DND-41 (cell line): ENCODE data around the gene GPR148.

ENCODE experiments used
- ATAC-seq: fragments of 200-7000 bp; cut with Tn5 transposase; 3 replicates; pipeline ENCODE4 v1.9.1; 2021; ENCODE audit warnings: low read depth; ENCODE audit not compliant: insufficient read depth
- DNase-seq: peaks from one replicate; pipeline ENCODE4 v3.0.0-alpha.2; 2020
- H2AFZ ChIP-seq: 2 replicates; pipeline ENCODE4 v1.6.0; 2012; ENCODE audit warnings: low read depth, low read length
- H3K27ac ChIP-seq: 2 replicates; pipeline ENCODE4 v1.5.1; 2012; ENCODE audit warnings: low read length, inconsistent platforms
- H3K27me3 ChIP-seq: fragments of 200-600 bp; sonication (generic); 2 replicates; pipeline ENCODE4 v1.6.0; 2012; ENCODE audit warnings: low read length, mild to moderate bottlenecking, inconsistent platforms; ENCODE audit not compliant: insufficient read depth, poor library complexity
- H3K36me3 ChIP-seq: 2 replicates; pipeline ENCODE4 v1.5.1; 2012; ENCODE audit warnings: low read length, inconsistent platforms; ENCODE audit not compliant: insufficient read depth
- H3K4me1 ChIP-seq: 2 replicates; pipeline ENCODE4 v1.5.1; 2012; ENCODE audit warnings: mild to moderate bottlenecking, low read length; ENCODE audit not compliant: insufficient read depth
- H3K4me2 ChIP-seq: 2 replicates; pipeline ENCODE4 v1.6.0; 2012; ENCODE audit warnings: mild to moderate bottlenecking, moderate library complexity, low read length, inconsistent platforms; ENCODE audit not compliant: insufficient read depth
- H3K4me3 ChIP-seq, 2 experiments: fragments of 200-600 bp in 1 of 2; shearing (Covaris generic) in 1 of 2; 2 replicates each; pipeline ENCODE4 v1.5.1; 2012 to 2016; ENCODE audit warnings: inconsistent platforms in 2 of 2, low read length in 2 of 2, mild to moderate bottlenecking in 2 of 2, low read depth in 1 of 2, moderate library complexity in 1 of 2
- H3K79me2 ChIP-seq: 2 replicates; pipeline ENCODE4 v1.6.0; 2012; ENCODE audit warnings: low read length, inconsistent platforms; ENCODE audit not compliant: insufficient read depth
- H3K9ac ChIP-seq: 2 replicates; pipeline ENCODE4 v1.6.0; 2012; ENCODE audit warnings: low read depth, mild to moderate bottlenecking, inconsistent platforms, low read length, moderate library complexity
- H3K9me3 ChIP-seq: 2 replicates; pipeline ENCODE4 v1.5.1; 2012; ENCODE audit warnings: low read length, moderate library complexity, mild to moderate bottlenecking, inconsistent platforms; ENCODE audit not compliant: insufficient read depth, severe bottlenecking
- H4K20me1 ChIP-seq: 2 replicates; pipeline ENCODE4 v1.6.0; 2012; ENCODE audit warnings: low read length; ENCODE audit not compliant: insufficient read depth
- CTCF ChIP-seq: IDR thresholded peaks from 2 replicates; pipeline ENCODE4 v1.5.1; 2012; ENCODE audit warnings: borderline replicate concordance, low read length, moderate library complexity, mild to moderate bottlenecking; ENCODE audit not compliant: poor library complexity, severe bottlenecking; ENCODE audit errors: extremely low read depth
- EZH2 ChIP-seq: IDR thresholded peaks from 3 replicates; pipeline ENCODE4 v1.6.1; 2012; ENCODE audit warnings: borderline replicate concordance, low read depth, mild to moderate bottlenecking, moderate library complexity, low read length, inconsistent platforms; ENCODE audit not compliant: severe bottlenecking

The GPR148 gene

GRCh38 chr2:130720036-130720435, 8.8 kb upstream of the GPR148 start:
- DNase-seq (no peak), ATAC-seq (no peak)
- H3K79me2 ChIP-seq = no peaks in the 10 kb centered on the region
- no peaks in the 10 kb centered on the region for H3K9me3 ChIP-seq
- H3K4me3 ChIP-seq = no peak overlapping the region
- no peak overlapping the region for H3K4me2 ChIP-seq
- H3K27ac ChIP-seq = no peak overlapping the region
- H3K4me1 ChIP-seq = no peaks in the 10 kb centered on the region
- no peaks in the 10 kb centered on the region for H4K20me1 ChIP-seq
- H2AFZ ChIP-seq = no peak overlapping the region
- TF ChIP-seq EZH2 (no peak), CTCF (no peak)
- no peaks in the 10 kb centered on the region for H3K27me3 ChIP-seq
- no peak overlapping the region for H3K9ac ChIP-seq
- no peaks in the 10 kb centered on the region for H3K36me3 ChIP-seq

- TF ChIP-seq EZH2 (no peak), CTCF (no peak)
- Histone ChIP-seq H3K27me3 (no peaks in the 10 kb centered on the region), H3K9ac (no peak overlapping the region), H3K4me2 (no peak overlapping the region), H3K4me3 (no peak overlapping the region), H3K36me3 (no peaks in the 10 kb centered on the region), H3K4me1 (no peaks in the 10 kb centered on the region), H3K79me2 (no peaks in the 10 kb centered on the region), H3K27ac (no peak overlapping the region), H3K9me3 (no peaks in the 10 kb centered on the region), H4K20me1 (no peaks in the 10 kb centered on the region), H2AFZ (no peak overlapping the region)
- no peak for ATAC-seq
- DNase-seq = no peak
Measured at GRCh38 chr2:130720528-130720927, 8.3 kb upstream of the GPR148 start.

DNA sequence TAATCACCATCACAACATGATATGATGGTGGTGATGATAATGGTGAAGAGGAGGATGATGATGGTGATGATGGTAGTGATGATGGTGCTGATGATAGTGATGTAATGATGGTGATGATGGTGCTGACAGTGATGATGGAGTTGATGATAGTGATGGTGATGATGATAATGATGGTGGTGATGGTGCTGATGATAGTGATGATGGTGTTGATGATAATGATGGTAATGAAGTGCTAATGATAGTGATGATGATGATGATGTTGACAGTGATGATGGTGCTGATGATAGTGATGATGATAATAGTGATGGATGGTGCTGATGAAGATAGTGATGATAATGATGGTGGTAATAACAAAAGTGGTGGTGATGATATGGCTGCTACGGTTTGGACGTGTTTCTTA, 4.4 kb upstream of the GPR148 start:
- Histone ChIP-seq H3K27ac (no peak overlapping the region), H3K9me3 (no peaks in the 10 kb centered on the region), H3K4me1 (no peaks in the 10 kb centered on the region), H2AFZ (no peak overlapping the region), H3K4me2 (no peak overlapping the region), H3K36me3 (no peaks in the 10 kb centered on the region), H3K27me3 (no peaks in the 10 kb centered on the region), H3K4me3 (no peak overlapping the region), H3K9ac (no peak overlapping the region), H4K20me1 (no peaks in the 10 kb centered on the region), H3K79me2 (no peaks in the 10 kb centered on the region)
- DNase-seq (no peak), ATAC-seq (no peak)
- TF ChIP-seq EZH2 = no peak
- no peak for TF ChIP-seq CTCF

DNA sequence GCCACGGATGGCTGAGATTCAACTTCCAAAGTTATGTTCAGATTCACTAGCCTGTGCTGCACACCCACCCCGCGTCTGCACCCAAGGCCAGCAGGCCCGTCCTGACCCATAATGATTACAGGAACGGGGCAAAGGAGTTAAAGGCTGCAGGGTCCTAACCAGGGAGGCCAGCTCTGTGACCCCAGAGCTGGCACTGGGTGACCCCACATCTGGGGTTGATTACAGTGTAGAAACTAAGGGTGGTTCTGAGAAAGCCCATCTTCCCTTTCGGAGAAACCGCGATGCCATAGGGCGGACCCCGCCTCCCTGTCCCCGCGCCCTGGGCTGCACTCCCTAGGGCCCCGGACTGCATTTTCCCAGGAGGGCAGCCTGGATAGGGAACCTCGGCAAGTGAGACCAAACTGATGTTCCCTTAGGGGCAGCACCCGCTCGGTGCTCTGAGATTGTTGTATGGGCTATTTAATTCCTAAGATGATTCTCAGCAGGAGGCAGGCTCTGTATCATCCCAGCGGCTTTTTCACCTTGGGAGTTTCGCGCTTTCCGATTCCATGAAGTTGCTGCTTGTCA, 2.2 kb upstream of the GPR148 start:
- H3K4me1 ChIP-seq = no peaks in the 10 kb centered on the region
- TF ChIP-seq CTCF (no peak), EZH2 (no peak)
- H3K79me2 ChIP-seq = no peaks in the 10 kb centered on the region
- H3K27me3 ChIP-seq = no peaks in the 10 kb centered on the region
- no peak for ATAC-seq
- no peak overlapping the region for H3K27ac ChIP-seq
- no peaks in the 10 kb centered on the region for H4K20me1 ChIP-seq
- DNase-seq = no peak
- H3K4me3 ChIP-seq = no peak overlapping the region
- no peaks in the 10 kb centered on the region for H3K9me3 ChIP-seq
- H3K4me2 ChIP-seq = no peak overlapping the region
- H3K36me3 ChIP-seq = no peaks in the 10 kb centered on the region
- no peak overlapping the region for H3K9ac ChIP-seq
- H2AFZ ChIP-seq = no peak overlapping the region
